ENCODE results near the gene OTOP1. TPM values are rescaled to one million over a fixed set of nuclear protein-coding genes. Genes with fewer than 3 reads are reported as not detected.
"Not testable (repeated sequence)": the region's sequence is repeated elsewhere in the genome, so short reads cannot be mapped to it uniquely, and the experiment has no call there.

Gene OTOP1
- total RNA-seq, 1 donor from 2014 or later = not detected

GRCh38 chr4:4256799-4257198 lies 30.1 kb upstream of the OTOP1 start:
- TF ChIP-seq, protein P1, sequence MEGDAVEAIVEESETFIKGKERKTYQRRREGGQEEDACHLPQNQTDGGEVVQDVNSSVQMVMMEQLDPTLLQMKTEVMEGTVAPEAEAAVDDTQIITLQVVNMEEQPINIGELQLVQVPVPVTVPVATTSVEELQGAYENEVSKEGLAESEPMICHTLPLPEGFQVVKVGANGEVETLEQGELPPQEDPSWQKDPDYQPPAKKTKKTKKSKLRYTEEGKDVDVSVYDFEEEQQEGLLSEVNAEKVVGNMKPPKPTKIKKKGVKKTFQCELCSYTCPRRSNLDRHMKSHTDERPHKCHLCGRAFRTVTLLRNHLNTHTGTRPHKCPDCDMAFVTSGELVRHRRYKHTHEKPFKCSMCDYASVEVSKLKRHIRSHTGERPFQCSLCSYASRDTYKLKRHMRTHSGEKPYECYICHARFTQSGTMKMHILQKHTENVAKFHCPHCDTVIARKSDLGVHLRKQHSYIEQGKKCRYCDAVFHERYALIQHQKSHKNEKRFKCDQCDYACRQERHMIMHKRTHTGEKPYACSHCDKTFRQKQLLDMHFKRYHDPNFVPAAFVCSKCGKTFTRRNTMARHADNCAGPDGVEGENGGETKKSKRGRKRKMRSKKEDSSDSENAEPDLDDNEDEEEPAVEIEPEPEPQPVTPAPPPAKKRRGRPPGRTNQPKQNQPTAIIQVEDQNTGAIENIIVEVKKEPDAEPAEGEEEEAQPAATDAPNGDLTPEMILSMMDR (IDR thresholded peaks at IDR 0.05) = no peak
- H3K27ac Mint-ChIP-seq = no peak overlapping the region
- H3K9me3 Mint-ChIP-seq = no peaks in the 10 kb centered on the region
- ATAC-seq (ENCODE audit: low read depth) (no peak), DNase-seq (no peak)
- no peaks in the 10 kb centered on the region for H3K36me3 Mint-ChIP-seq (ENCODE audit: low read depth)
- ChIA-PET CTCF (no interaction called here), POLR2A (no interaction called here)
- H3K27me3 Mint-ChIP-seq = peaks cover 9% of the 10 kb centered on the region
- no peak overlapping the region for H3K4me3 Mint-ChIP-seq
- intact Hi-C loops (cut with micrococcal nuclease) = no loop called here
- no peaks in the 10 kb centered on the region for H3K4me1 Mint-ChIP-seq

DNA sequence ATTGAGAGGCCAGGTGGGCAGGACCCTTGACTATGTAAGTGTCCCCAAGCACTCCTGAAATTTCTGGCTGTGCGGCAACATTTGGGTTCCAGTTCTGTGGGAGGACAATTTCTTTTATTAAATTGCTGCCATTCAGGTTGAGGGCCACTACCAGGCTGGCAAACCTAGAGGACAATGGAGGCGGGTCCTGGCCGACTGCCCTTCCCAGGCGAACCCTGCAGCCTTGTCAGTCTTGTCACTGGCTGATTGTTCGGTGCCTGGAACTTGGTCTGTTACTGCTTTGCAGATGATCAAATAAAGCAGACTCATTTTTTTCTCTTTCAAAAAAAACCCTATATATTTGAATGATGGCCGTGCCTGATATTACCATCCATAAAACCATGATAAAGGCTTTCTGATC lies 27.9 kb upstream of the OTOP1 start:
- TF ChIP-seq, protein P1 (IDR thresholded peaks at IDR 0.05) = no peak
- Mint-ChIP-seq H3K27me3 (peaks cover 9% of the 10 kb centered on the region), H3K27ac (no peak overlapping the region), H3K4me3 (no peak overlapping the region), H3K9me3 (no peaks in the 10 kb centered on the region), H3K4me1 (no peaks in the 10 kb centered on the region), H3K36me3 (ENCODE audit: low read depth) (no peaks in the 10 kb centered on the region)
- CTCF ChIA-PET = no interaction called here
- intact Hi-C loops (cut with micrococcal nuclease) = no loop called here
- POLR2A ChIA-PET = no interaction called here
- no peak for ATAC-seq (ENCODE audit: low read depth)
- no peak for DNase-seq

GRCh38 chr4:4254199-4254598 lies 27.5 kb upstream of the OTOP1 start:
- peaks cover under 1% of the 10 kb centered on the region for H3K4me1 Mint-ChIP-seq
- H3K4me3 Mint-ChIP-seq = no peak overlapping the region
- H3K9me3 Mint-ChIP-seq = no peaks in the 10 kb centered on the region
- CTCF ChIA-PET = no interaction called here
- peaks cover 9% of the 10 kb centered on the region for H3K27me3 Mint-ChIP-seq
- TF ChIP-seq, protein P1 (IDR thresholded peaks at IDR 0.05) = no peak
- DNase-seq (no peak), ATAC-seq (ENCODE audit: low read depth) (no peak)
- intact Hi-C loops (cut with micrococcal nuclease) = no loop called here
- POLR2A ChIA-PET = no interaction called here
- H3K36me3 Mint-ChIP-seq (ENCODE audit: low read depth) = no peaks in the 10 kb centered on the region
- H3K27ac Mint-ChIP-seq = no peak overlapping the region

DNA sequence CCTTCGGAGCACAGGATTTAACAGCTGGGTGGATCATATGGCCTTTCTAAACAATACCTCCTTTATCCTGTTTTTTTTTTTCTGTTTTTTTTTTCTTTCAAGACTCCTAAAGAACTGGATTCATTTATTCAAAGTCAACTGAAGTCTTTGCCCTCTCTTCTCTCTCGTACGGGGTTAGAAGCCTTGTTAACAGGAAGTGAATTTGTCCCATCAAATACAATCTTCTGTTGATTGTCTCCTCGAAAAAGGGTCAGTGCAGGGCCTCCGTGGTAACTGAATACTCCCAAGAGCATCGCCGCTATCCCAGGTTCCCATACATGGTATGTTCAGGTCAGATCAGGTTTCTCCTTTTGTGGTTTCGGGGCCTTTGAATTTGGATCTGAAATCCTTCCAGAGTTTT lies 23.1 kb upstream of the OTOP1 start:
- TF ChIP-seq, protein P1 (IDR thresholded peaks at IDR 0.05) = no peak
- no peaks in the 10 kb centered on the region for H3K9me3 Mint-ChIP-seq
- peaks cover 6% of the 10 kb centered on the region for H3K27me3 Mint-ChIP-seq
- ChIA-PET CTCF (interaction anchor here (2.1 kb wide), 1 partner anchor 10 kb away, joined by 9 read pairs; no protein-coding TSS in a partner anchor), POLR2A (interaction anchor here (2.7 kb wide), 1 partner anchor 40 kb away, joined by 11 read pairs; the partner anchor contains the start of genes LYAR and ZBTB49)
- H3K4me1 Mint-ChIP-seq = peaks cover 25% of the 10 kb centered on the region
- no peak for ATAC-seq (ENCODE audit: low read depth)
- DNase-seq = no peak
- H3K27ac Mint-ChIP-seq = no peak overlapping the region
- peaks cover 17% of the 10 kb centered on the region for H3K36me3 Mint-ChIP-seq (ENCODE audit: low read depth)
- intact Hi-C loops (cut with micrococcal nuclease) = loop anchor here (5.0 kb wide), 3 partner anchors 182 to 718 kb away; partner anchors contain the start of genes LRPAP1 and STX18
- no peak overlapping the region for H3K4me3 Mint-ChIP-seq

- ATAC-seq (ENCODE audit: low read depth); H3K27me3 Mint-ChIP-seq; DNase-seq; H3K9me3 Mint-ChIP-seq; H3K27ac Mint-ChIP-seq: not testable (repeated sequence)
- intact Hi-C loops (cut with micrococcal nuclease) = loop anchor here (5.0 kb wide), 3 partner anchors 183 to 717 kb away; partner anchors contain the start of genes LRPAP1 and STX18
- H3K4me1 Mint-ChIP-seq = peaks cover 25% of the 10 kb centered on the region
- H3K4me3 Mint-ChIP-seq = peak overlapping the region; percentile 35
- CTCF ChIA-PET = interaction anchor here (2.1 kb wide), 1 partner anchor 11 kb away, joined by 9 read pairs; no protein-coding TSS in a partner anchor
- peaks cover 21% of the 10 kb centered on the region for H3K36me3 Mint-ChIP-seq (ENCODE audit: low read depth)
- POLR2A ChIA-PET = interaction anchor here (2.7 kb wide), 1 partner anchor 41 kb away, joined by 11 read pairs; the partner anchor contains the start of genes LYAR and ZBTB49
These were observed 22.6 kb upstream of the OTOP1 start for GRCh38 chr4:4249342-4249741.

Data from activated B cell treated with CpG ODN at 0.5 μM for 24 hours (primary cell).